Measurements from ENCODE around the gene ROR2.
"Not testable (repeated sequence)": the region's sequence is repeated elsewhere in the genome, so short reads cannot be mapped to it uniquely, and the experiment has no call there.

The ROR2 gene

DNA sequence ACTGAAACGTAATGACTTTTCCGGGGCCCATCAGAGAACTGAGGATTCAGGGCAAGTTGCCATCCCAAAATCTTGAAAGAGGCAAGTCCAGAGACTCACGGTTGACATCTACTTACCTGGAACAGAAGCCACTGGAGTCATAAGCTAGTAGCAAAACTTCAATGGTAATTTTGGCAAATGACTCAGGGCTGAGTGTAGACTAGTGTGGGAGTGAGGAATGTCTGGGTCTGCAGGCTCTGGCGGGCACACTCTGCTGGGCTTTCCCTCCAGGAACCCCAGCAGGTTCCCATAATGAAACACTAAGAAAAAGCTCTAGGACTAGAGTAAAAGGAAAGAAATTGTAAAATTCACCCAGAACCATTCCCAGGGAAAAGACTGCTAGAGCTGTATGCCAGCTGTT, 403.5 kb downstream of the ROR2 start:
- no peak for DNase-seq

DNA sequence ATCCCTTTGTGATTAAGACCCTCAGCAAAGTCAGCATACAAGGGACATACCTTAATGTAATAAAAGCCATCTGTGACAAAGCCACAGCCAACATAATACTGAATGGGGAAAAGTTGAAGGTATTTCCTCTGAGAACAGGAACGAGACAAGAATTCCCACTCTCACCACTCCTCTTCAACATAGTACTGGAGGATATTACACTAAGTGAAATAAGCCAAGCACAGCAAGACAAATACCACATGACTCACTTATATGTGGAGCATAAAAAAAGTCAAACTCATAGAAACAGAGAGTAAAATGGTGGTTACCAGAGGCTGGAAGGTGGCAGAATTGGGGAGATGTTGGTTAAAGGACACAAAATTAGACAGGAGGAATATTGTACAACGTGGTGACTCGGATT, 408.3 kb downstream of the ROR2 start:
- no peak for DNase-seq

DNA sequence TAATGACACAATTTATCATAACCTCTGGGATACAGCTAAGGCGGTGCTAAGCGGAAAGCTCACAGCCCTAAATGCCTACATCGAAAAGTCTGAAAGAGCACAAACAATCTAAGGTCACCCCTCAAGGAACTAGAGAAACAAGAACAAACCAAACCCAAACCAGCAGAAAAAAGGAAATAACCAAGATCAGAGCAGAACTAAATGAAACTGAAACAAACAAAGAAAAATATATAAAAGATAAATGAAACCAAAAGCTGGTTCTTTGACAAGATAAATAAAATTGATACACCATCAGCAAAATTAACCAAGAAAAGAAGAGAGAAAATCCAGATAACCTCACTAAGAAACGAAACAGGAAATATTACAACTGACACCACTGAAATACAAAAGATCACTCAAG, 409.5 kb downstream of the ROR2 start:
- DNase-seq = not testable (repeated sequence)

- DNase-seq = no peak
These were observed 413.8 kb downstream of the ROR2 start for GRCh38 chr9:91536211-91536691.

DNA sequence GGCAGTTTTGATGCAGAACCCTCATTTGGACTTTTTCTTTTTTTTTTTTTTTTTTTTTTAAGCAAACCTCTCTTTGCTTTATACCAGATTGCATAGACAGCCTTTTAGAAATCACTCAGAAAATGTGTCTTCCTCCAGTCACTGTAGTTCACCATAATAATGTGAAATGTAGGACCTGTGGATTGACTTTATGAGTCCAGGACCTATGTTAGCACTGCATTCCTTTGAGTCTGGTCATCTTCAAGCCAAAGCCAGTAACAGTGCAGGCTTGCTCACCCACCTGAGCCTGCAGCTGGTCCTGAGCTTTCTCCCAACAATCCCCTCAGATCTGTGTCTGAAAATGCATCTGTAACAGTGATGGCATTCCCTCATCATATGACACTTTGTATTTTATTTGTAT, 415.7 kb downstream of the ROR2 start:
- no peak for DNase-seq

- DNase-seq = no peak
These were observed 416.6 kb downstream of the ROR2 start for GRCh38 chr9:91533382-91533781.

GRCh38 chr9:91532325-91532724, 417.7 kb downstream of the ROR2 start:
- DNase-seq = no peak

GRCh38 chr9:91530829-91531228, 419.2 kb downstream of the ROR2 start:
- DNase-seq = no peak

GRCh38 chr9:91522481-91522880, 427.5 kb downstream of the ROR2 start:
- DNase-seq = no peak

DNA sequence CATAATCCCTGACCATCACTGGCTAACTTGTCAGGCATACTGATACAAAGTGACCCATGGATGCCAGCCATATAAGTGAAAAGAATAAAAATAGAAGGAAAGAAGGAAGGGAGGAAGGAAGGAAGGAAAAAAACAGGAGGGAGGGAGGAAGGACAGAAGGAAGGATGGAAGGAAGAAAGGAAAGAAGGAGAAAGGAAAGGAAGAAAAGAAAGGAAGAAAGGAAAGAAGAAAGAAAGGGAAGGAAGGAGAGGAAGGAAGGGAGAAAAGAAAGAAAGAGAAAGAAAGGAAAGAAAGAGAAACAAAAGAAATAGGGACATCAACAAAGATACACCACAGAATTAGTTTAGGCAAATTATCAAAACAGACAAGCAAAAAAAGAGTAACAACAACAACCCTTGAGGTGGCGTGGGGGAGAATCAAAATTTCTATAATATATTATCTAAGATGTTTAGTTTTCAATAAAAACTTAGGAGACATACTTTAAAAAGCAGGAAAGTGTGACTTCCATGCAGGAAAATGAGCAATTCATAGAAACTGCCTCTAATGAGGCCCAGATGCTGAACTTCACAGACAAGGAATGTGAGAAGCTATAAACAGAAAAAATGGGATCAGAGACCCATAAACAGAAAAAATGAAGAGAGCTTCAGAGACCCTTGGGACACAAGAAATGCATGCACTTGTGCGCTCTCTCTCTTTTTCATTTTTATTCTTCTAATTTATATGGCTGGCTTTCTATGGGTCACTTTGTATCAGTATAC, 430.3 kb downstream of the ROR2 start:
- no peak for DNase-seq

- no peak for DNase-seq
These were observed 431.6 kb downstream of the ROR2 start for GRCh38 chr9:91518462-91518861.

DNA sequence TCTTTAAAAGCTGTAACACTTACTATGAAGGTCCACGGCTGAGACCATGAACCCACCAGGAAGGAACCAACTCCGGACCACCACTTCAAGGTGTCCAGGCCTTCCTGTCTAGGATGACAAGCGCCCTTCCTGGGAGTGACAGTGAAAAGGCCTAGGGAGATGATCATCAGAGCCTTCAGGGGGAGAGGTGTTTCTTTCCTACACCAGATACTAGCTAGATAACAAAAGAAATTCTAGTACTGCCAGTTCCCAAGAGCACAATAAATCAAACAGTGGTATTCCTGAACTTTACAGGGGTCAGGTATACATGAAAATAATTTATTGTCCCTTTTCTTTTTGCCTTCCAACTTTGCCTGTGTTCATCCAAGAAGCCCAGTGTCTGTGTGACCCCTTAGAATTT, 432.2 kb downstream of the ROR2 start:
- no peak for DNase-seq

- DNase-seq = not testable (repeated sequence)
These were observed 432.7 kb downstream of the ROR2 start for GRCh38 chr9:91517332-91517731.

- DNase-seq = no peak
These were observed 433.3 kb downstream of the ROR2 start for GRCh38 chr9:91516777-91517176.

DNA sequence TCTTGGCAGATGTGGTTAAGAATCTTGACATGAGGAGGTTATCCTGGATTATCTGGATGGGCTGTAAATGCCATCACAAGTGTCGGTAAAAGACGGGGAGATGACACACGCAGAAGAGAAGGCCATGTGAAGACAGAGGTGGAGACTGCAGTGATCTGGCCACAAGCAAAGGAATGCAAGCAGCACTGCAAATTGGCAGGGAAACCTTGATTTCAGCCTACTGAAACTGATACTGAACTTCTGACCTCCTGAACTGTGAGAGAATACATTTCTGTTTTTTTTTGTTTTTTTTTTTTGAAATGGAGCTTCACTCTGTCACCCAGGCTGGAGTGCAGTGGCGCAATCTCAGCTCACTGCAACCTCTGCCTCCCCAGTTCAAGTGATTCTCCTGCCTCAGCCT, 433.9 kb downstream of the ROR2 start:
- DNase-seq = no peak

- DNase-seq = peak; percentile 21
These were observed 434.8 kb downstream of the ROR2 start for GRCh38 chr9:91515074-91515687.

Data from activated CD4-positive, alpha-beta T cell treated with anti-CD3 and anti-CD28 coated beads, Interleukin-2, amount 50 U/mL, for 16 hours (primary cell).